Amniotic stem cell (primary cell): Measurements from ENCODE around the gene NHP2.

Experiments used
- DNase-seq: peaks from one replicate; lab custom pipeline; 2025; lab: John Stamatoyannopoulos, UW

Gene NHP2

GRCh38 chr5:178114325-178115135, 39.2 kb downstream of the NHP2 start:
- no peak for DNase-seq

- no peak for DNase-seq
Observed at GRCh38 chr5:178113841-178114324, 39.8 kb downstream of the NHP2 start.

- DNase-seq: no peak
Observed at GRCh38 chr5:178113141-178113787, 40.4 kb downstream of the NHP2 start, which contains the start of gene N4BP3. Gene N4BP3, plus strand, starts transcription at chr5:178113532. Its CDS starts 6,052 bp downstream, at chr5:178119584.

- no peak for DNase-seq
Observed at GRCh38 chr5:178112545-178112944, 41.1 kb downstream of the NHP2 start.

- no peak for DNase-seq
Observed at GRCh38 chr5:178111925-178112324, 41.8 kb downstream of the NHP2 start.

- no peak for DNase-seq
Observed at GRCh38 chr5:178110511-178110910, 43.2 kb downstream of the NHP2 start.

GRCh38 chr5:178108966-178109365, 44.7 kb downstream of the NHP2 start:
- DNase-seq: no peak

GRCh38 chr5:178108446-178108845, 45.2 kb downstream of the NHP2 start:
- no peak for DNase-seq

GRCh38 chr5:178107756-178108310, 45.9 kb downstream of the NHP2 start:
- no peak for DNase-seq

GRCh38 chr5:178106556-178107239, 47.0 kb downstream of the NHP2 start:
- DNase-seq: no peak

- DNase-seq: no peak
Observed at GRCh38 chr5:178106086-178106485, 47.6 kb downstream of the NHP2 start.

- DNase-seq: no peak
Observed at GRCh38 chr5:178104492-178104891, 49.2 kb downstream of the NHP2 start.

- no peak for DNase-seq
Observed at GRCh38 chr5:178103612-178104011, 50.1 kb downstream of the NHP2 start.
